Ammon's horn (tissue), 1 donor: ENCODE measurements around the gene SESN3.
"Not testable (repeated sequence)": the region's sequence is repeated elsewhere in the genome, so short reads cannot be mapped to it uniquely, and the experiment has no call there.

ENCODE experiments used
- DNase-seq: peaks from one replicate; pipeline ENCODE4 v3.0.0-alpha.2; 2016; ENCODE audit warnings: low spot score

The SESN3 gene

GRCh38 chr11:95251896-95252295, 20.9 kb upstream of the SESN3 start:
- DNase-seq = not testable (repeated sequence)

DNA sequence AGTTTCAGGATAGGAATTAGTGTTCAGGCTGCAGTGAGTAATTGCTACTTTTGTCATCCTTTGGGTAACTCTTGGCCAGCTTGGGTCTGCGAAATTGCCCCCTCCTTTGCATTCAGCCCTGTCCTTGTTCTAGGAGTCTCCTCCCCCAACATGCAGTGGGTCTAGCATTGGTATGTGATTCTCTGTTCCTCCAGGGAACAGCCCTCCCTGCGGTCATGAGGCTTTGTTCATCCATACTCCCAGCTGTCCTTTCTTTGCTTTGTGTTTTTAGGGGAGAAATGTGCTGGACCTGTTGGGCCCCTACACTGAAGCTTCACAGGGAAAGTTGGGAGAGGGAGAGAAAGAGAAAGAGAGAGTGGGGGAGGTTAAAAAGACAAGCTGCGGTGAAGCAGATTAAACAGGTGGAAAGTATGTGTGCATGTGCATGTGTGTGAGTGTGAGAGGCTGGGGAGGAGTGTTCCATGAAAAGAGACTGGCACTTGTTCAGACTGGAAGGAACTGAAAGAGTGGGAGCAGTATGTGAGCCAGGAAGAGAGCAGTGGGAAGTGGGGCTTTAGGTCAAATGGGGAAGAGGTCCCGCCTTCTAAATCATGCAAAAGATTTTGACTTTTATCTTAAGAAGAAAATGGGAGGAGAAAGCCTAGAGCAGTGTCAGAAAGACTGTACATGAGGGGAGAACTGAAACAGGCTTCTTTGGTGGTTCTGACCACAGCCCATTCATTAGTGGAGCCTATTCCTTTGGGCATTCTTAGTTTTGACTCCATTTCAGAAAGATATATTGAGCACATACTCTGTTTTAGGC, 17.9 kb upstream of the SESN3 start:
- DNase-seq = peak; percentile 31

DNA sequence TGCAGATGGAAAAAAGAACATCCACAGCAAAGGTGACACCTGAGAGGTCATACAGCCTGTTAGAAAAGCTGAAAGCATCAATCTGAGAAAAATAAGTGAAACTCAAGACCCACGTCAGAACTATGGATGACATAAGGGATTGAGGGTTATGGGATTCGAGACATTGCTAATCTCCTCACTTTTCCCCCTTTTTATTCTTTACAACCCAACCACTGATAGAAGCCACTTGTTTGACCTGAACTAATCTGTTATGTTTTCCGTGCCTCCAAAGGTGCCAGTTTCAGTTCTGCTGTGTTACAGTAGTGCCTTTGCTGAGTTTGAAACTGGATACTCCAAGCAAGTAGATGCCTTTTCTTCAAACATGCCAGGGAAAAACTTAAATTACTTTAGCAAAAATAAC, 16.9 kb upstream of the SESN3 start:
- DNase-seq = no peak

DNA sequence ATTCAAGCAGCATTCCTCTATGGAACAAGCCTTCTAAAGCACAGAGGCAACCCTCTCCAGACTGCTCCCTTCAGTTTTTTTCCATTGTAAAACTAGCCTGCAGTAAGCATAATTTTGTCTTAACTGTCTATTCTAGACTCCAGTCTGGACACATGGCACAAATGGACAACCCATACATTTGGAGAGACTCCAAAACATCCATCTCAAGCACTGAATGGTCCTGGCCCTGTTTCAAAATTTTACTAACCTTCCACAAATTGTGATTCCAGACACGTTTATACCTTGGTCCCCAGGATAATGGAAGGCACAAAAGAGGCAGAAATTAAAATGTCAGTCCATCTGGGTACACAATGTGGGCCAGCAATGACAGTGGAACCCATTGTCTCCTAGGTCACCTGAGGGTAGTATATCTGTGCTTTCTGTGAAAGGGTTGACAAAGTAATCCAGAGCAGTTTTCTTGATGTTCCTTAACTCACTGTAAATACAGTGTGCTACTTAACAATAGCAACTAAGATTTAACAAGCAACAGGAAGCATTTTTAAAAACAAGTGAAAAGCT, 16.2 kb upstream of the SESN3 start:
- DNase-seq = no peak

- DNase-seq = no peak
Measured at GRCh38 chr11:95245581-95245980, 14.6 kb upstream of the SESN3 start.

- no peak for DNase-seq
Measured at GRCh38 chr11:95245038-95245437, 14.0 kb upstream of the SESN3 start.

- no peak for DNase-seq
Measured at GRCh38 chr11:95243673-95244072, 12.7 kb upstream of the SESN3 start.

DNA sequence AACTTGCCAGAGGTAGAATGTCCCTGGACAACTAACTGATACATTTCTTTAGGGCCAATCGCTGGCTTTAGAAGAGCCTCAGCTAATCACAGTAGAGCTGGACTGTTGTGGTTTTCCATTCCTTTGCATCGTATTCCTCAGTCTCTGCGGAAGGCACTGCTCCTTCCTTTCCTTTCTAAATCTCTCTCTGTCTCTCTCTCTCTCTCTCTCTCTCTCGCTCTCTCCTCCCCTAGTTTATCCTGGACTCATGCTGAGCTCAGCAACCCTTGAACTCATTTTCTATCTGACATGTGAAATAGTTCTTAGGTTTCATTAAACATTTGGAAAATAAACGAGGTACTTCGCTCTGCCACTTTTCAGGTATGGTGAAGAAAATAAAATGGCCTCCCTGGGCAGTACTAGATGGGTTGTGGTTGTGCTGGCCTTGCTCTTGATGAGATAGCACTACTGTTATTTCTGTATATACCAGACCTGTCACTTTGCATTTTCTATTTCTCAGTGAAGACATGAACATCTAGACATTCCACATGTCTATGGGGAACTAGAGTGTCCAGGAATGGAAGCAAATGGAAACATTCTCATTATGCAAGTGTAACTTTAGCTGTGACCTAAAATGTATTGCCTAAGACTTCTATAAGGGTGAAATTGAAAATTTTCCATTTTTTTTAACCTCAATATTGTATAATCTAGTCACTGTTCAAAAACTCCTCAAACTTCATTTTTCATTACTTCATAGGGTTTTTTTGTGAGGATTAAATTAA, 12.0 kb upstream of the SESN3 start:
- DNase-seq = no peak

DNA sequence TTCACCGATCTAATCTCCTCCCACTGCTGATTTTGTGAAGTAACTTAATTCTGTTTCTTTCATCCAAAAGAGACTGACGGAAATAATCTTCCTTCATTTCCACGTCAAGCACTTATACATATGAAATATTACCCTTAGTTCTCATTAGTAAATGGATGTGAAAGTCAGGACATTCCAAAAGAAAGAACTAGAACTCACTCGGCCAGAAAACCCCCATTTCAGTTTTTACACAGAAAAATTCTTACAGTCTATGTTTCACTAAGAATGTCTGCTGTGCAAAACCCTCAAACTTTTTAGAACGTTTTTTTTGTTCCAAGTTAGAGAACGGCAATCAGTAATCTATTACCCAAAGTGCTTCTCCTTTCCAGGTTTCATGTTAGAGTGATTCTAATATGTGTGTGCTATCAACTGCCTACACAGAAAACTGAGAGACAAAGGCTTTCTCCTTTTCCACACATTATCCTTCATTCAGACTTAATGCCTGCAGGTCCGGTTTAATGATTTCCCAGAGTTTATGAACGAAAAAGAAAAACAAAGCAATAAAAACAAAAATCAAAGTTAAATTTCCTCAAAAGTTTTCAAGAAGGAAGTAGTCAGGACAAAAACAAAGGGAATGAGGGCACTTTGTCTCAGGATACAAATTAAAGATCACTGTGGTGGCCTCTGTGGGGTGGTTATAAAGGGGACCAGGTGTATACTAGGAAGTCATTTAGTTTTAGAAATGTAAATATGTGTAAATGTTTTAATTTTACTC, 11.3 kb upstream of the SESN3 start:
- no peak for DNase-seq

- peak; percentile 47 for DNase-seq
Measured at GRCh38 chr11:95241681-95242081, 10.7 kb upstream of the SESN3 start.

DNA sequence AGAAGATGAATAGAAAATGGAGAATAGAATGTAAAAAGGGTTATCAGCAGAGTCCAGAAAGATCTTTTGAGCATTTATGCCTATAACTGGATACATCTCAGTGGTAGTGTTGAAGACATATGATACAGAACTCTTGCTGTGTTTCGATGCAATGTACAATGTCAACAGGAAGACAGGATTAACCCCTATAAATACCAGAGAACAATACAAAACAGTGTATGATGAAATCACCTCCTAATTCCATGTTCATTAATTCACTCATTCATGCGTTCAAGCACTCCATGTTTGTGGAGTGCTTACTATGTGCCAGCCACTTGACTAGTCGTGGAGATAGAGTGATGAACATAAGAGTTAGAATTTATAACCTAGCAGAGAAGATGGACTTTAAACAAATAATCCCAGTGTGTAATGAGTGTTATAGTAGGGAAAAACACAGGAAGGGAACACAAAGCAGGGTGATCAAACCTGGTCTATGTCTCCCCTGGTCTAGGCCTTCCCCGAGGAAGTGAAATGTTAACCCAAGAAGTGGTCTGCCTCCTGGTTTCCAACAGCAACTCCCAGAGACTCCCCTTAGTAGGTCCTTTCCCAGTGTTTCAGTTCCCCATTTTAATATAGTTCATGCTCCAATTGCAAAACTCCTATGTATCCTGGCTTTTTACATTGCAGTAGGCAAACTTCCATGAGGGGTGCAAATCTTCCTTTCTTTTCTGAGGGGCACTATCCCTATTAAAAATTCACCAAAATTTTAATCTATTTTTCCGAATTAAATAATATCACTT, 9.1 kb upstream of the SESN3 start:
- no peak for DNase-seq

GRCh38 chr11:95232666-95233065, 1.7 kb upstream of the SESN3 start:
- DNase-seq = no peak

GRCh38 chr11:95231881-95232605, 1.0 kb upstream of the SESN3 start:
- DNase-seq = peak; percentile 84

- no peak for DNase-seq
Measured at GRCh38 chr11:95230810-95231126, 234 bp downstream of the SESN3 start.

- peak; percentile 29 for DNase-seq
Measured at GRCh38 chr11:95229993-95230809, 801 bp downstream of the SESN3 start.

- DNase-seq = peak; percentile 31
Measured at GRCh38 chr11:95229199-95229992, 1.6 kb downstream of the SESN3 start.

- DNase-seq = no peak
Measured at GRCh38 chr11:95228081-95228749, 2.8 kb downstream of the SESN3 start.

DNA sequence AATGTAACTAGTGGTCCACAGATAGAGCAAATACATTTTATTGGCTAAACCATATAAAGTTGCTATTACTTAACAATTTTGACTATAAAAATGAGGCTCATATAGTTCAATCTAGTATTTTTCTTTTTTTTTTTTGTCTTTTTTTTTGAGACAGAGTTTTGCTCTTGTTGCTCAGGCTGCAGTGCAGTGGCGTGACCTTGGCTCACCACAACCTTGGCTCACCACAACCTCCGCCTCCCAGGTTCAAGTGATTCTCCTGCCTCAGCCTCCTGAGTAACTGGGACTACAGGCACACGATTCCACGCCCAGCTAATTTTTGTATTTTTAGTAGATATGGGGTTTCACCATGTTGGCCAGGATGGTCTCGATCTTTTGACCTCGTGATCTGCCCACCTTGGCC, 3.9 kb downstream of the SESN3 start:
- not testable (repeated sequence) for DNase-seq

- DNase-seq = no peak
Measured at GRCh38 chr11:95222817-95223216, 8.2 kb downstream of the SESN3 start.
